HEK293T (cell line): ENCODE data around the gene SHF.

Experiments
- CTCF ChIA-PET: fragments of 350-600 bp; formaldehyde crosslinking; extraction: SDS; loops from one replicate; lab custom pipeline; 2021; ENCODE audit warnings: antibody characterized with exemption, inconsistent platforms; lab: Yijun Ruan, JAX
- POLR2A ChIA-PET: fragments of 350-600 bp; formaldehyde crosslinking; extraction: SDS; loops from one replicate; lab custom pipeline; 2020; ENCODE audit warnings: antibody characterized with exemption, inconsistent platforms; lab: Yijun Ruan, JAX
- DNase-seq: peaks from one replicate; pipeline ENCODE4 v3.0.0; 2012; ENCODE audit warnings: mixed read lengths; ENCODE audit errors: extremely low spot score
- ARNT ChIP-seq: fragments of 450-650 bp; IDR thresholded peaks from 2 replicates; pipeline ENCODE4 v1.6.1; 2017; ENCODE audit warnings: mild to moderate bottlenecking
- BHLHE40 ChIP-seq: fragments of 450-650 bp; IDR thresholded peaks from 2 replicates; pipeline ENCODE4 v1.6.1; 2016; ENCODE audit warnings: mild to moderate bottlenecking, moderate library complexity, borderline replicate concordance
- CTBP1 ChIP-seq: fragments of 450-650 bp; IDR thresholded peaks from 2 replicates; pipeline ENCODE4 v1.6.1; 2016; ENCODE audit warnings: borderline replicate concordance
- ELF4 ChIP-seq: fragments of 450-650 bp; IDR thresholded peaks from 2 replicates; pipeline ENCODE4 v1.6.1; 2017; ENCODE audit warnings: antibody characterized with exemption
- FOXA1 ChIP-seq: fragments of 450-650 bp; IDR thresholded peaks from 2 replicates; pipeline ENCODE4 v1.6.1; 2016; ENCODE audit warnings: mild to moderate bottlenecking
- FOXK2 ChIP-seq: fragments of 450-650 bp; IDR thresholded peaks from 2 replicates; pipeline ENCODE4 v1.6.1; 2016; ENCODE audit warnings: mild to moderate bottlenecking
- FOXM1 ChIP-seq: fragments of 450-650 bp; IDR thresholded peaks from 2 replicates; pipeline ENCODE4 v1.6.1; 2017; ENCODE audit warnings: mild to moderate bottlenecking, borderline replicate concordance
- HDGF ChIP-seq: fragments of 450-650 bp; IDR thresholded peaks from 2 replicates; pipeline ENCODE4 v1.6.1; 2017; ENCODE audit warnings: antibody characterized with exemption, borderline replicate concordance
- L3MBTL2 ChIP-seq: fragments of 450-650 bp; conservative IDR thresholded peaks from 2 replicates; pipeline ENCODE4 v1.6.1; 2016; ENCODE audit warnings: mild to moderate bottlenecking
- LEF1 ChIP-seq: fragments of 450-650 bp; IDR thresholded peaks from 2 replicates; pipeline ENCODE4 v1.6.1; 2017; ENCODE audit warnings: mild to moderate bottlenecking, borderline replicate concordance
- NFRKB ChIP-seq: fragments of 450-650 bp; IDR thresholded peaks from 2 replicates; pipeline ENCODE4 v1.6.1; 2016; ENCODE audit warnings: mild to moderate bottlenecking, moderate library complexity
- PKNOX1 ChIP-seq: fragments of 450-650 bp; IDR thresholded peaks from 2 replicates; pipeline ENCODE4 v1.6.1; 2016
- SP1 ChIP-seq: fragments of 450-650 bp; IDR thresholded peaks from 2 replicates; pipeline ENCODE4 v1.6.1; 2017
- SUZ12 ChIP-seq: fragments of 450-650 bp; IDR thresholded peaks from 2 replicates; pipeline ENCODE4 v1.6.1; 2016; ENCODE audit warnings: mild to moderate bottlenecking
- TARDBP ChIP-seq: fragments of 450-650 bp; IDR thresholded peaks from 2 replicates; pipeline ENCODE4 v1.6.1; 2016
- ZNF384 ChIP-seq: fragments of 450-650 bp; IDR thresholded peaks from 2 replicates; pipeline ENCODE4 v1.6.1; 2016

The SHF gene

GRCh38 chr15:45149060-45149459 lies 38.7 kb downstream of the SHF start:
- TF ChIP-seq FOXM1 (no peak), ZNF384 (no peak), LEF1 (no peak), SUZ12 (no peak), BHLHE40 (no peak), PKNOX1 (no peak)
- CTCF ChIA-PET, result interaction anchor here (1.5 kb wide), 1 partner anchor 56 kb away, joined by 3 read pairs; no protein-coding TSS in a partner anchor
- no peak for DNase-seq
- POLR2A ChIA-PET, result no interaction called here

- TF ChIP-seq HDGF (no peak), FOXK2 (no peak), FOXM1 (no peak), ZNF384 (no peak), TARDBP (no peak), NFRKB (no peak), SP1 (no peak), PKNOX1 (no peak), SUZ12 (no peak), ELF4 (no peak), BHLHE40 (no peak)
- DNase-seq, result no peak
- ChIA-PET POLR2A (no interaction called here), CTCF (interaction anchor here (1.5 kb wide), 1 partner anchor 57 kb away, joined by 3 read pairs; no protein-coding TSS in a partner anchor)
Measured at GRCh38 chr15:45148076-45149059, 39.4 kb downstream of the SHF start.

GRCh38 chr15:45147606-45148005 lies 40.2 kb downstream of the SHF start:
- no peak for TF ChIP-seq NFRKB
- TF ChIP-seq ARNT, result no peak
- no peak for TF ChIP-seq LEF1
- no peak for TF ChIP-seq BHLHE40
- no peak for TF ChIP-seq FOXK2
- no peak for TF ChIP-seq L3MBTL2
- TF ChIP-seq FOXM1, result no peak
- TF ChIP-seq SUZ12, result no peak
- TF ChIP-seq HDGF, result no peak
- TF ChIP-seq CTBP1, result no peak
- TF ChIP-seq ELF4, result no peak
- TF ChIP-seq PKNOX1, result no peak
- POLR2A ChIA-PET, result no interaction called here
- CTCF ChIA-PET, result no interaction called here
- DNase-seq, result no peak

- POLR2A ChIA-PET, result no interaction called here
- DNase-seq, result no peak
- CTCF ChIA-PET, result interaction anchor here (0.6 to 1.1 kb wide), 2 partner anchors 9 to 29 kb away, joined by 4 to 6 read pairs; no protein-coding TSS in a partner anchor
- no peak for TF ChIP-seq SUZ12
- TF ChIP-seq ELF4, result no peak
- TF ChIP-seq FOXK2, result no peak
- TF ChIP-seq TARDBP, result no peak
- no peak for TF ChIP-seq FOXM1
- no peak for TF ChIP-seq BHLHE40
- TF ChIP-seq PKNOX1, result no peak
- no peak for TF ChIP-seq LEF1
- no peak for TF ChIP-seq ARNT
- no peak for TF ChIP-seq NFRKB
- no peak for TF ChIP-seq CTBP1
- TF ChIP-seq FOXA1, result no peak
- no peak for TF ChIP-seq L3MBTL2
- no peak for TF ChIP-seq SP1
Measured at GRCh38 chr15:45146405-45146804, 41.4 kb downstream of the SHF start.

GRCh38 chr15:45144775-45145174 lies 43.0 kb downstream of the SHF start:
- CTCF ChIA-PET, result interaction anchor here (0.5 kb wide), 1 partner anchor 349 kb away, joined by 6 read pairs; no protein-coding TSS in a partner anchor
- TF ChIP-seq LEF1 (no peak), BHLHE40 (no peak)
- POLR2A ChIA-PET, result no interaction called here
- no peak for DNase-seq

GRCh38 chr15:45143946-45144345 lies 43.8 kb downstream of the SHF start:
- POLR2A ChIA-PET, result no interaction called here
- DNase-seq, result no peak
- TF ChIP-seq LEF1 (no peak), PKNOX1 (no peak), NFRKB (no peak), ARNT (no peak), SP1 (no peak), ZNF384 (no peak), FOXK2 (no peak)
- CTCF ChIA-PET, result no interaction called here
